Stimulated activated CD8-positive, alpha-beta memory T cell treated with anti-CD3 and anti-CD28 coated beads, Interleukin-2, amount 100 ng/mL, for 1 hour (primary cell): ENCODE measurements around the gene OGFOD1.

Experiments used
- DNase-seq, 2 donors: peaks; one replicate each; pipeline ENCODE4 v3.0.0-alpha.2; 2020; ENCODE audit warnings: low read depth in 2 of 2

The OGFOD1 gene

GRCh38 chr16:56450986-56451752 lies at the start of gene OGFOD1, which contains the start of gene NUDT21:
OGFOD1 (plus strand) TSS chr16:56451554; CDS start chr16:56451613, 59 bp downstream.
NUDT21 (minus strand) TSS chr16:56451332; CDS start chr16:56451202, 130 bp downstream.
- DNase-seq = peak; percentile 78 to 84

DNA sequence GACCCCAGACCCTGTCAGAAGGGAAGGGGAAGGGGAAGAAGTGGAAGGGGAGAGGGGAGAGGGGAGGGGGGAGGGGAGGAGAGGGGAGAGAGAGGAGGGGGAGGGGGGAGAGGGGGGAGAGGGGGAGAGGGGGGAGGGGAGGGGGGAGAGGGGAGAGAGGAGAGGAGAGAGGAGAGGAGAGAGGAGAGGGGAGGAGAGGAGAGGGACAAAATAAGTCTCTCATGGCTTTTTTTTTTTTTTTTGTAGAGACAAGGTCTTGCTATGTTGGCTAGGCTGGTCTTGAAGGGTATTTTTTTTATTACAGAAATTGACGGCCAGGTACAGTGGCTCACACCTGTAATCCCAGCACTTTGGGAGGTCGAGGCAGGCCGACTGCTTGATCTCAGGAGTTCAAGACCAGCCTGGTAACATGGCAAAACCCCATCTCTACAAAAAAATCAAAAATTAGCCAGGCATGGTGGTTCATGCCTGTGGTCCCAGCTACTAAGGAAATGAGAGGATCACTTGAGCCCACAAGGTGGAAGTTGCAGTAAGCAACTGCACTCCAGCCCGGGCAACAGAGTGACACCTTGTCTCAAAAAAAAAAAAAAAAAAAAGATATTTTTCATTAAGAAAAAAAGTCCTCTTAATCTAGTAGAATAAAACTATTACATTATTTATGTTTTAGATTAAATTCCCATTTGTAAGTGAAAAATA lies 45.2 kb upstream of the OGFOD1 start:
- DNase-seq = no peak

GRCh38 chr16:56408379-56409098 lies 42.8 kb upstream of the OGFOD1 start:
- DNase-seq = no peak

DNA sequence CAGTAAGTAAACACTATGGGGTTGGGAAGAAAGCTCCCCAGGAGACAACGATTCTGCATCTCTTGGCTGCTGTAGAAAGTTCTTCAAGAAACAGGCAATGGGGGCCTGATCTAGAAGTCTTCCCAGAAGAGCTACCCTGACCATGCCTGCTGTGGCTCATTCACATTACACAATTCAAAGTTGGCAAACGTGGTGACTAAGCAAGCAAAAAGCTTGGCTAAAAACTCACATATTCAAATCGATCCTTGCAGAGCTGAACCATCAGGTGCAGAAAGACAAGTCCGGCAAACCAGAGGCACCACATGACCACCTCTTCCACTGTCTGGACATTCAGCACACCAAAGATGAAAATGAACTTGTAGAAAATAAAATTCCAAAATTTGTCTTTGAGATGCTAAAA lies 42.2 kb upstream of the OGFOD1 start:
- no peak for DNase-seq

DNA sequence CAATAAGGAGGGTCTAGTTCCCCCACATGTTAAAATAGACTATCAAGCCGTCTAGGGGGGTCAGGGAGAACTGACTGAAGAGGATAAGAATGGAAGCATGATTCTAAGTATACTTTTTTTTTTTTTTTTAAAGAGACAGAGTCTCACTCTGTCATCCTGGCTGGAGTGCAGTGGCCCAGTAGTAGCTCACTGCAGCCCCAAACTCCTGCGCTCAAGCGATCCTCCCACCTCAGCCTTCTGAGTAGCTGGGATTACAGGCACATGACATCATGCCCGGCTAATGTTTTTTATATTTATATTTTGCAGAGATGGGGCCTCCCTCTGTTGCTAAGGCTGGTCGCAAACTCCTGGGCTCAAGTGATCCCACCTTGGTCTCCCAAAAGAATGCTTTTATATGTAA lies 40.2 kb upstream of the OGFOD1 start:
- DNase-seq = no peak

DNA sequence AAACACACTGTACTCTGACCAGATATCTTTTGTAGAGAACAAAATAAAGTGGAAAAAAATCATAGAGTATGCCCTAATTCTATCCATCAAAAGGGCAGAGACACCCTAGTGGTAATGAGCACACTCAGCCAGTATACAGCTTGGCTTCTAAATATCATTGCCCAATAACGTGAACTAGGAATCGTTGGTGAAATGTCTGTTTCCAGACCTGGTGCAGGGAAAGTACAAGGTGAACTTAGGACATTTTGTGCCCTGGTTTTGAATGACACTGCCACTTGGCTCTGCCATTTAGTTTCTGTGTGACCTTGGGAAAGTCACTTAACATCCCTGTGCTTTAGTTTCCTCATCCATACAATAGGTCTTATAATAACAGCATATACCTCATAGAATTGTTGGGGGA lies 39.7 kb upstream of the OGFOD1 start:
- DNase-seq = no peak

DNA sequence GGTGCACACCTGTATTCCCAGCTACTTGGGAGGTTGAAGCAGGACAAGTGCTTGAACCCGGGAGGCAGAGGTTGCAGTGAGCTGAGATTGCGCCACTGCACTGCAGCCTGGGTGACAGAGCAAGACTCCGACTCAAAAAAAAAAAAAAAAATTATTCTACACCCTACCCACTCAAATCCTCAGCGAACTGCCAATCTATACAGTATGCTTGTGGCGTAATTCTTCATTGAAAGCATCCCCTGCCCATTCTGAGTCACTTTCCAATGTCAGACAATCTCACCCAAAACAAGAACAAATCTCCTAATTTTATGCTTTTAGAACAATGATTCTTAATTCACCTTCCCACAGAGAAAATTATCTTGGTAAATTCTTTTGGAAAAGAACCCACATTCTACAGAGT lies 38.0 kb upstream of the OGFOD1 start:
- DNase-seq = no peak

DNA sequence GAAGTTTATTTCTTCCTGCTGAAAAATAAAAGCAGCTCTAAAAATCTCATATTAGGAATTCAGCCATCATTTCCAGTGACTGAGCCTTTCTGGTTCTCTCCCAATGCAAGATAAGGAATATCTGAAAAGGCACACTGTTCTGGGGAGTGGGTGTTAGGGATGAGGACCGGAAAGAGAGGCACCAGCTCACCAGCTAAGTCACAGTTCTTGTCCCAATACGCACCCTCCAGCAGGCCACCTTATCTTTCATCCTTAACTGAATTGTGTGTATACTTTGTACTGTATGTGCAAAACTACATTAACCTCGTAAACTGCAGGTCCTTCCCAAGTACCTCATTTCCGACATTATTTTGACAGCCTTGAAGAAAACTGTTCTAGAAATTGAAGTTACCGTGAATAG lies 37.0 kb upstream of the OGFOD1 start:
- DNase-seq = no peak

- DNase-seq = no peak
Measured at GRCh38 chr16:56415875-56416274, 35.5 kb upstream of the OGFOD1 start.

DNA sequence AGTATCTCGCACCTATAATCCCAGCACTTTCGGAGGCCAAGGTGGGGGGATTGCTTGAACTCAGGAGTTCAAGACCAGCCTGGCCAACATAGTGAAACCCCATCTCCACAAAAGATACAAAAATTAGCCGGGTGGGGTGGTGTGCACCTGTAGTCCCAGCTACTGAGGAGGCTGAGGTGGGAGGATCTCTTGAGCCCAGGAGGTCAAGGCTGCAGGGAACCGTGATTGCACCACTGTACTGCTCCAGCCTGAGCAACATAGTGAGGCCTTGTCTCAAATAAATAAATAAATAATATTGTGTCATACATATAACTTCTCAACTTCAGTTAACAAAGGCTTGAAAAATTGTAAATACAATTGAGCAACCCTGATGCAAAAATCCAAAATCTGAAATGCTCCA lies 34.2 kb upstream of the OGFOD1 start:
- DNase-seq = no peak

DNA sequence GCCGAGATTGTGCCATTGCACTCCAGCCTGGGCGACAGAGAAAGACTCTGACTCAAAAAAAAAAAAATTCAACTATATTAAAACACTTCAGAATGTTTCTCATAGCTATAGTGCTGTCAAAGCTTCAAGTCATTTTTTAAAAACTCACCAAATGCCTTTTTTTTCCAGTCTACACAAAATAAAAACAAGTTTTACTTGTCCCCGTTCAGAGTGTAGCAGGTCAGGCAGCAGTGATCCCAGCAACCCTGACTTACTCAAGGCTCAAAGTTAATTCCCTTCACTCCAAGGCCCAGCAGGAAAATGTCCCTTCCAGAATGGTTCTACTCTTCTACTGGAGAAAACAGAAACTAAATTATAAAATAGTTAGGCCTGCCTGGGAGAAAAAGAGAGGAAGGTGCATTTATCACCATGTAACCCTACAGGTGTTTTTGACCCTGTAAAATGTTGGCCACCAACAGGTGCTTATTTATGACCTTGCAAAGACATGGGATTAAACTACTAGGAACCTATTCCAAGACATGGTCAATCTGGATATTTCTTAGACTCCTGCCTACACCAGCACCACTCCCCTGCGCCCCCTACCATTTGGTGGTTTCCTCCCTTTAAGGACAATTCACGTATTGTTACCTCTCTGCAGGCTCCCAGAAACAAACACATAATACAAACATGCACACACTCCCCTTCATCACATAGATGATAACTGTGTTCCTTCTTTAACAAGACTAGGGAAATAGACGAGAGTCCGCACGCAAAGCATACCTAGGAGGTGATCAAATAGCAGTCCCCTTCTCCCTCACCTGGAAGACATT lies 31.4 kb upstream of the OGFOD1 start:
- no peak for DNase-seq

- DNase-seq = no peak
Measured at GRCh38 chr16:56420613-56421012, 30.7 kb upstream of the OGFOD1 start.

DNA sequence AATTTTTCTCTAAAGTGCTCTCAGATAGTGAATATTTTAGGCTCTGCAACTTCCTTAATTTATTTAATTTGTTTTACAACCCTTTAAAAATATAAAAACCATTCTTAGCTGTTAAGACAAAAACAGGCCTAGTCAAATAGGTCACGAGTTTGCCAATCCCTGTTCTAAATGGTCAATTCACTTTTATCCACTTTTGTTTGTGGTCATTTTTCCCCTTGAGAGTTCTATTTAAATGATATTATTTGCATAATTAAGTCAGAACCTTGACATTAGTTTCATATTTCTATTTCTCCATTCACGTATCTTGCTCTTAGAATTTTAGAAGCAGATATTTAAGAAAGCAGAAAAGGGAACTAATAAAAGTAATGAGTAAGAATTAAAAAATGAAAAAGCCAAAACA lies 30.0 kb upstream of the OGFOD1 start:
- DNase-seq = no peak

- no peak for DNase-seq
Measured at GRCh38 chr16:56421976-56422669, 29.2 kb upstream of the OGFOD1 start.

DNA sequence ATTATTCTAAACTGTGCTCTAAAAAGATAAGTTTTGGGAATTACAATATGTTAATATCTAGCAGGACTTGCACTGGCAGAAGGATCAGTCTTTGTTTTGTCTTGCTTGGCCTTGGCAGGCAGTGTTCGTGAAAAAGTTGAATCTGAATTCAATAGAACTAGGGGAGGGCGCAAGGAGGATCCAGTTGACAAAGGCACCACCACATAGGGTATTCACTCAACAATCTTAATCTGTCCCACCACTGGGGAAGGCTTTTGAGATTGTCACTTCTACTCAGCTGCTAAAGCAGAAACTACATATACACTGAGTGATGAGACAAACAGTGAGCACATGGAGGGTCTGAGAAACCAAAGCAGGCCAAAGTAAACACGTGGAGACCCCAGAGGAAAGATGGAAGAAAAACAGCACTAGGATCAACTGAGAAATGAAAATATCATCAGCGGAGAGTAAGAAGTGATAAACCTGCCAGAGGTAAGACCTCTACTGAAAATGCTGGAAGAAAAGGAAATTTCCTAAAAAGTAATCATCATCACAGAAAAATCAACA lies 28.4 kb upstream of the OGFOD1 start:
- no peak for DNase-seq

DNA sequence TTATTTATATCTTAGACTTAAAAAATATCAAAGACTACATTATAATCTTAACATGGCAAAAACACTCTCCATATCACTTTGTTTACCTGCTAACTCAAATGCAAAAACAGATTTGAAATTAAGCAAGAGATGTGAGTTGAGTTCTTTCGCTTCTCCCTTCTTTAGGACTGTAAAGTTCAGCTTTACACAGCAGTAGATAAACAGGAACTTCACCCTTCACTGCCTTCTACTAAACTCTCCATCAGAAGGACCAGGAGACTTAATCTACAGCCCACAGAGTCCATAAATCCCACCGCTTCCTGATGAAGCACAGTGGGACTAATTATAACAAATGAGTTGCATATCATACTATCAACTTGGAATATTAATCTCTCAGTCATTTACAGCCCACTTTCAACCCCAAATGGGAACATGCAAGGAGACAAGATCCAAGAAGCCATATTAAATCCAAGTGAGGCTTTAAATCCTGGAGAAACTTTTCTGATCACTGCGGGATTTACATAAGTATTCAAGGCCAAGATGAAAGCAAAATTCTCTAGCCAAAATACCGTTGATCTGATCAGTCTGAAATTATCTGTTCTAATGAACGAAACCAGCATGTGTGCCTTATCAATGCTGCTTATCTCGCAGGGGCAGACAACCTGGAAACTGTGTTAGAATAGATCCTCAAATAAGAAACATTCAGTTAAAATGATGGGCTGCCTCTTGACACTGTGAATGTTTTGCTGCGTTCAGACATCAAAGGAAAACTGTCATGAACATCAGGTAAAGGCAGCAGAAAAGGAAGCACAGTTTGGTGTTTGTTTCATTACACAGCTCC lies 27.6 kb upstream of the OGFOD1 start:
- DNase-seq = no peak

GRCh38 chr16:56424404-56424764 lies 27.0 kb upstream of the OGFOD1 start:
- DNase-seq = no peak

- DNase-seq = peak in 1 of 2 donors; percentile 4
Measured at GRCh38 chr16:56424791-56425438, 26.4 kb upstream of the OGFOD1 start.

DNA sequence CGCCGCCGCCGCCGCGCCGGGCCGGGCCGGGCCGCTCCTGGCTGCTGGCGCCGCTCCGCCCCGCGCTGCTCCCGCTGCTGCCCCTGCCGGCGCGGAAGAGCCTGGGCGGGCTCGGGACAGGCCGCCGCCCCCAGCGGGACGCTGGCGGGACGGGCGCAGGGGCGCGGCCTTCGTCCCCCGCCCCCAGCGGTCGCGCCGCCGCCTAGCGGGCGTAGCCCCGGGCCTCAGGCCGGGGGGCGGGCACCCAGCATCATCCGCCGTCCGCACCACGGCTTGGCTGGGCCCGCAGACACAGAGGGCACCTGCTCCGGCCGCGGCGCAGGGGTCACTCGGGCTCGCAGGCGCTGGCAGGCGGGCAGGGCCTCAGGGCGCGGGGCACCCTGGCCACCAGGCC lies 25.9 kb upstream of the OGFOD1 start, which contains the start of gene AMFR:
Gene AMFR (minus strand): TSS at position 107 of the 394 bp plus-strand sequence. CDS start 218 bp downstream, outside the sequence.
- peak; percentile 31 to 40 for DNase-seq
